IMR-90 (cell line): Measurements from ENCODE around the gene LTBP2. TPM values are rescaled to one million over a fixed set of nuclear protein-coding genes. Genes with fewer than 3 reads are reported as not detected.

Source experiments
- ATAC-seq: fragments of 200-7000 bp; cut with Tn5 transposase; 2 replicates; pipeline ENCODE4 v1.9.1; 2020; ENCODE audit warnings: low read depth, mild to moderate bottlenecking, moderate library complexity
- BruUV-seq: library from RNA; stranded (reverse); fragments of 400-500 nt; replicated peaks from 2 replicates; lab custom pipeline; 2021; lab: Mats Ljungman, UMichigan
- CTCF ChIA-PET: fragments of 300-600 bp; formaldehyde crosslinking; extraction: SDS; loops from one replicate; lab custom pipeline; 2021; ENCODE audit warnings: antibody characterized with exemption; lab: Yijun Ruan, JAX
- POLR2A ChIA-PET: fragments of 300-600 bp; sonication (Branson Sonifier 250); formaldehyde crosslinking; loops from one replicate; lab custom pipeline; 2022; ENCODE audit warnings: antibody characterized with exemption; ENCODE audit not compliant: unreplicated experiment; lab: Charles Lee
- DNase-seq: peaks from one replicate; pipeline ENCODE4 v3.0.0; 2013
- H2AFZ ChIP-seq: replicated peaks from 2 replicates; pipeline ENCODE3; 2013; ENCODE audit warnings: low read length, mild to moderate bottlenecking; ENCODE audit not compliant: poor library complexity
- H2AK5ac ChIP-seq: 2 replicates; pipeline ENCODE4 v1.6.1; 2013; ENCODE audit warnings: low read depth, low read length, inconsistent platforms
- H2AK9ac ChIP-seq: replicated peaks from 2 replicates; pipeline ENCODE3; 2013; ENCODE audit warnings: mild to moderate bottlenecking, low read depth, low read length, moderate library complexity; ENCODE audit not compliant: poor library complexity
- H2BK120ac ChIP-seq: 2 replicates; pipeline ENCODE4 v1.6.1; 2013; ENCODE audit warnings: low read depth, low read length, inconsistent platforms
- H2BK15ac ChIP-seq: 3 replicates; pipeline ENCODE4 v1.6.1; 2013; ENCODE audit warnings: low read depth, low read length, inconsistent platforms
- H2BK20ac ChIP-seq: 2 replicates; pipeline ENCODE4 v1.6.1; 2013; ENCODE audit warnings: low read depth, mild to moderate bottlenecking, inconsistent platforms, low read length, moderate library complexity
- H2BK5ac ChIP-seq: 2 replicates; pipeline ENCODE4 v1.6.1; 2013; ENCODE audit warnings: mild to moderate bottlenecking, low read depth, low read length, inconsistent platforms; ENCODE audit not compliant: poor library complexity, severe bottlenecking
- H3K14ac ChIP-seq: replicated peaks from 2 replicates; pipeline ENCODE4 v1.6.1; 2013; ENCODE audit warnings: low read depth, low read length, inconsistent platforms
- H3K18ac ChIP-seq: 2 replicates; pipeline ENCODE4 v1.6.1; 2013; ENCODE audit warnings: low read depth, low read length, control low read depth
- H3K23ac ChIP-seq: 2 replicates; pipeline ENCODE4 v1.6.1; 2013; ENCODE audit warnings: low read depth, low read length, inconsistent platforms
- H3K27ac ChIP-seq: 2 replicates; pipeline ENCODE4 v1.5.1; 2013; ENCODE audit warnings: mild to moderate bottlenecking, control low read depth, low read length; ENCODE audit not compliant: insufficient read depth
- H3K27me3 ChIP-seq: 2 replicates; pipeline ENCODE4 v1.6.1; 2013; ENCODE audit warnings: low read length; ENCODE audit not compliant: control insufficient read depth, insufficient read depth
- H3K36me3 ChIP-seq: 2 replicates; pipeline ENCODE4 v1.6.1; 2013; ENCODE audit warnings: low read length, mixed read lengths; ENCODE audit not compliant: control insufficient read depth, insufficient read depth
- H3K4ac ChIP-seq: 2 replicates; pipeline ENCODE4 v1.6.1; 2013; ENCODE audit warnings: low read depth, low read length, inconsistent platforms
- H3K4me1 ChIP-seq: 2 replicates; pipeline ENCODE4 v1.6.1; 2013; ENCODE audit warnings: low read length, mixed read lengths; ENCODE audit not compliant: control insufficient read depth, insufficient read depth
- H3K4me2 ChIP-seq: 2 replicates; pipeline ENCODE4 v1.6.1; 2013; ENCODE audit warnings: low read depth, mild to moderate bottlenecking, control low read depth, low read length, moderate library complexity
- H3K4me3 ChIP-seq: 2 replicates; pipeline ENCODE4 v1.5.1; 2013; ENCODE audit warnings: low read depth, mild to moderate bottlenecking, control low read depth, low read length, moderate library complexity; ENCODE audit not compliant: insufficient read depth
- H3K56ac ChIP-seq: 2 replicates; pipeline ENCODE4 v1.6.1; 2013; ENCODE audit warnings: low read length, inconsistent platforms; ENCODE audit not compliant: insufficient read depth; ENCODE audit errors: extremely low read depth
- H3K79me1 ChIP-seq, 2 experiments: 2 replicates each; pipeline ENCODE4 v1.6.1; 2013; ENCODE audit warnings: low read length in 2 of 2, inconsistent platforms in 1 of 2, low read depth in 1 of 2
- H3K9ac ChIP-seq: 2 replicates; pipeline ENCODE4 v1.6.1; 2013; ENCODE audit warnings: low read depth, low read length, control low read depth
- H3K9me1 ChIP-seq: 2 replicates; pipeline ENCODE4 v1.6.1; 2013; ENCODE audit warnings: low read length, inconsistent platforms; ENCODE audit not compliant: insufficient read depth
- H3K9me3 ChIP-seq: 2 replicates; pipeline ENCODE4 v1.6.1; 2013; ENCODE audit warnings: low read length; ENCODE audit not compliant: control insufficient read depth, insufficient read depth
- H4K20me1 ChIP-seq: 2 replicates; pipeline ENCODE4 v1.6.1; 2013; ENCODE audit warnings: low read length, inconsistent platforms; ENCODE audit not compliant: insufficient read depth
- H4K5ac ChIP-seq: 2 replicates; pipeline ENCODE4 v1.6.1; 2013; ENCODE audit warnings: mild to moderate bottlenecking, low read depth, low read length, control low read depth
- H4K8ac ChIP-seq, 2 experiments: 2 replicates each; pipeline ENCODE4 v1.6.1; 2013; ENCODE audit warnings: low read depth in 2 of 2, low read length in 2 of 2, control low read depth in 1 of 2, inconsistent platforms in 1 of 2
- H4K91ac ChIP-seq: 2 replicates; pipeline ENCODE4 v1.6.1; 2013; ENCODE audit warnings: low read depth, low read length, inconsistent platforms; ENCODE audit not compliant: insufficient read depth
- BHLHE40 ChIP-seq: fragments of 150-350 bp; IDR thresholded peaks from 2 replicates; pipeline ENCODE4 v1.6.1; 2016; ENCODE audit warnings: mild to moderate bottlenecking, low read depth, low read length
- CEBPB ChIP-seq: IDR thresholded peaks from 2 replicates; pipeline ENCODE4 v1.6.1; 2012; ENCODE audit warnings: low read depth, low read length, improper control_type of control experiment
- FOS ChIP-seq: fragments of 150-350 bp; IDR thresholded peaks from 2 replicates; pipeline ENCODE4 v1.6.1; 2016; ENCODE audit warnings: low read depth, low read length
- NFE2L2 ChIP-seq: fragments of 150-350 bp; IDR thresholded peaks from 2 replicates; pipeline ENCODE4 v1.6.1; 2016; ENCODE audit warnings: low read depth, mild to moderate bottlenecking, low read length
- RAD21 ChIP-seq: IDR thresholded peaks from 2 replicates; pipeline ENCODE4 v1.6.1; 2012; ENCODE audit warnings: low read length, improper control_type of control experiment
- RCOR1 ChIP-seq: IDR thresholded peaks from 2 replicates; pipeline ENCODE4 v1.6.1; 2012; ENCODE audit warnings: mild to moderate bottlenecking, low read length, improper control_type of control experiment; ENCODE audit not compliant: insufficient replicate concordance
- SMC3 ChIP-seq: fragments of 150-350 bp; IDR thresholded peaks from 2 replicates; pipeline ENCODE4 v1.6.1; 2016; ENCODE audit warnings: low read depth, mild to moderate bottlenecking, antibody characterized with exemption, low read length, moderate library complexity
- USF2 ChIP-seq: fragments of 150-350 bp; IDR thresholded peaks from 2 replicates; pipeline ENCODE4 v1.6.1; 2017; ENCODE audit warnings: mild to moderate bottlenecking, antibody characterized with exemption, low read length, low read depth
- WGBS, 2 experiments: methylation state at CpG; one replicate each; pipeline versions ENCODE4 v1.1.5 to v1.1.7; 2013; ENCODE audit warnings: missing lambda C conversion rate in 2 of 2; ENCODE audit not compliant: insufficient read length in 1 of 2; ENCODE audit errors: extremely low coverage in 2 of 2; 5-methylcytosine and 5-hydroxymethylcytosine counted together
- dilution Hi-C: fragments of 300-500 bp; cut with HindIII; formaldehyde crosslinking; loops from one replicate; pipeline ENCODE4 v1.14.3; 2018; ENCODE audit warnings: low sequenced_read_pairs; ENCODE audit not compliant: unreplicated experiment
- in situ Hi-C: fragments of 300-500 bp; cut with MboI; formaldehyde crosslinking; loops from 3 replicates; pipeline ENCODE4 v1.14.3; 2019; ENCODE audit warnings: low sequenced_read_pairs, inconsistent platforms, mixed read lengths
- intact Hi-C: fragments of 100-400 bp; cut with micrococcal nuclease; formaldehyde crosslinking; loops from 2 replicates; pipeline ENCODE4 v1.10.0; 2022
- polyA plus RNA-seq, 3 experiments: library from polyadenylated mRNA; depleted of rRNA; stranded (reverse); fragments of >200 nt; gene quantifications; 2 replicates each; pipeline ENCODE4 v1.2.3, GENCODE V29; 2012; ENCODE audit warnings: low replicate concordance in 1 of 3
- total RNA-seq: library from RNA; depleted of rRNA; stranded (reverse); fragments of >200 nt; gene quantifications from 2 replicates; pipeline ENCODE4 v1.2.3, GENCODE V29; 2012

Gene LTBP2
- total and polyA plus RNA-seq, 2 of the 4 experiments (the other 2 are of a cell fraction) = 23.8 to 79.3 TPM

DNA sequence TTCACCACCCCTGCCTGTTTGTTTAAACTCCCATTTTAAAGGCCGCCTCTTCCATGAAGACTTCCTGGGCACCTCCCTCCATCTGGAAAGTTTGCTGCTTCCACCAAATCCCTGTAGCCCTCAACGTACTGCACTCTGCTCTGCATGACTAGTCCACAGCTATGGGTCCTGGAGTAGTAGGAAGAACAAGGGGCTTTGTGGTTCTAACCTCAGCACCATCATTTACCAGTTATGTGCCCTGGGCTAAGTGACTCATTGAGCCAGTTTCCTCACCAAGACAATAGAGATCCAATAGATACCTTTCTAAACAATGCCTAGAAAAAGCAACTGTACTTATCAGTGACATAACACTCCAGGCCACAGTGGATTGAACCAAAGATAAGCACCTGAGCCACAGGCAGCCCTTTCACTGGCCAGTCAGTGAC is 8.5 kb upstream of the LTBP2 start:
- dilution Hi-C loops = no loop called here
- 0 out of 2 replicates have a peak overlapping the region, but pooled peaks have one; percentile 7 for H3K9ac ChIP-seq
- peaks cover 44% of the 10 kb centered on the region for H3K4me1 ChIP-seq

More for the DNA sequence above, 8.5 kb upstream of the LTBP2 start:
- Histone ChIP-seq H3K56ac (peak overlapping the region; percentile 91), H2AK5ac (peak overlapping the region; percentile 77), H2AFZ (peak overlapping the region; percentile 47), H4K91ac (peak overlapping the region; percentile 95), H3K14ac (peak overlapping the region; percentile 73), H2AK9ac (peak overlapping the region; percentile 21), H3K4me3 (no peak overlapping the region), H3K4me2 (0 out of 2 replicates have a peak overlapping the region, but pooled peaks have one; percentile 3), H2BK120ac (peak overlapping the region; percentile 93), H3K23ac (peak overlapping the region; percentile 87), H3K27me3 (no peaks in the 10 kb centered on the region), H2BK15ac (peak overlapping the region; percentile 95), H3K79me1 (peaks cover 0 to 34% of the 10 kb centered on the region in 2 experiments; a peak in 2 of 4 replicates), H3K9me3 (no peaks in the 10 kb centered on the region), H3K36me3 (no peaks in the 10 kb centered on the region), H2BK20ac (peak overlapping the region; percentile 83), H2BK5ac (peak overlapping the region; percentile 96), H3K18ac (peak overlapping the region; percentile 77), H4K5ac (peak overlapping the region; percentile 77), H3K9me1 (peaks cover 59% of the 10 kb centered on the region), H3K4ac (peak overlapping the region; percentile 94), H4K8ac (peak overlapping the region; percentile 77 to 91), H4K20me1 (no peaks in the 10 kb centered on the region), H3K27ac (peak overlapping the region; percentile 93)
- ChIA-PET POLR2A (no interaction called here), CTCF (interaction anchor here (0.5 kb wide), 1 partner anchor 38 kb away, joined by 3 read pairs; no protein-coding TSS in a partner anchor)
- TF ChIP-seq RAD21 (peak; percentile 29; the same call in 1 of the 2 replicates), SMC3 (no peak), RCOR1 (peak; percentile 37), BHLHE40 (0 out of 2 replicates have a peak, but pooled peaks have one; percentile 19), NFE2L2 (no peak), FOS (peak; percentile 88), CEBPB (peak; percentile 74), USF2 (no peak)
- intact Hi-C loops = no loop called here
- BruUV-seq = no TSS peak
- DNase-seq (peak; percentile 95), ATAC-seq (peak; percentile 10; the same call in 1 of the 2 replicates)
- in situ Hi-C loops = no loop called here
- WGBS, 2 experiments = no CpG with 5 or more reads among the region's 2 CpGs
